Measurements from ENCODE around the gene ENTPD1. TPM values are rescaled to one million over a fixed set of nuclear protein-coding genes. Genes with fewer than 3 reads are reported as not detected.
A peak's percentile ranks its signal among the peaks of the same experiment; 100 is the strongest.

The ENTPD1 gene
- total and polyA plus RNA-seq, 10 of the 15 experiments (the other 5 are each of a cell fraction or from before 2014, with no cell fraction given): 110 to 413 (median 161) TPM

GRCh38 chr10:95873139-95873538, 117.2 kb downstream of the ENTPD1 start:
- DNase-seq (ENCODE audit: low read depth, low spot score): no peak
- no peak for ATAC-seq
- SMC1A ChIA-PET (ENCODE audit: uncharacterized antibody, unreplicated experiment): interaction anchor here (0.7 to 1.7 kb wide), 5 partner anchors 8 to 179 kb away, joined by 3 to 5 read pairs (median 4); partner anchors contain the start of gene TCTN3
- Histone ChIP-seq H3K4me1 (ENCODE audit: control insufficient read depth, insufficient read depth, low read length) (0 out of 2 replicates have a peak, but pooled peaks cover 3% of the 10 kb centered on the region), H3K9ac (ENCODE audit: control insufficient read depth, insufficient read depth, low read length) (no peak overlapping the region), H4K20me1 (ENCODE audit: control insufficient read depth, insufficient read depth) (no peaks in the 10 kb centered on the region), H3K27ac (ENCODE audit: control insufficient read depth, insufficient read depth) (no peak overlapping the region), H3K4me3 (no peak overlapping the region), H3K36me3 (ENCODE audit: control insufficient read depth in 2 of 2, insufficient read depth in 2 of 2, low read length in 1 of 2) (peaks cover 8 to 19% of the 10 kb centered on the region in 2 experiments; a peak in 3 of 4 replicates), H3K27me3 (replicated peaks in 1 of 2; ENCODE audit: control insufficient read depth in 2 of 2, insufficient read depth in 2 of 2, low read length in 1 of 2) (no peaks in the 10 kb centered on the region), H2AFZ (ENCODE audit: control insufficient read depth, low read depth, low read length) (no peak overlapping the region), H3K9me3 (replicated peaks; ENCODE audit: control insufficient read depth, insufficient read depth, low read length) (peaks cover 10% of the 10 kb centered on the region; the same call in 2 of the 3 replicates), H3K79me2 (ENCODE audit: control insufficient read depth, insufficient read depth, low read length) (no peaks in the 10 kb centered on the region), H3K4me2 (ENCODE audit: control insufficient read depth, insufficient read depth) (no peak overlapping the region)
- no peak for FAIRE-seq
- POLR2A ChIA-PET: interaction anchor here (0.5 kb wide), 1 partner anchor 28 kb away, joined by 3 read pairs; no protein-coding TSS in a partner anchor
- no TSS peak for BruUV-seq (replicated peaks)
- intact Hi-C loops (cut with micrococcal nuclease; ENCODE audit: unreplicated experiment): no loop called here
- 97% methylated on average over 2 of the region's 2 CpGs for WGBS (ENCODE audit: insufficient coverage, insufficient replicate concordance, low lambda C conversion rate, missing lambda C conversion rate)
- in situ Hi-C loops (cut with MboI): no loop called here
- CTCF ChIA-PET: interaction anchor here (0.8 to 1.7 kb wide), 2 partner anchors 14 to 179 kb away, joined by 3 to 4 read pairs; partner anchors contain the start of gene TCTN3
- TF ChIP-seq POLR2A (IDR thresholded peaks at IDR 0.05; ENCODE audit: low read depth, low read length) (peak; percentile 25; the same call in 1 of the 2 replicates), TBL1XR1 (IDR thresholded peaks at IDR 0.05; ENCODE audit: low read depth, low read length) (no peak), POLR2AphosphoS2 (IDR thresholded peaks at IDR 0.05; ENCODE audit: low read depth, low read length) (0 out of 2 replicates have a peak, but pooled peaks have one; percentile 39)
- RAD21 ChIA-PET (ENCODE audit: unreplicated experiment): no interaction called here

- intact Hi-C loops (cut with micrococcal nuclease; ENCODE audit: unreplicated experiment): no loop called here
- Histone ChIP-seq H3K27me3 (replicated peaks in 1 of 2; ENCODE audit: control insufficient read depth in 2 of 2, insufficient read depth in 2 of 2, low read length in 1 of 2) (no peaks in the 10 kb centered on the region), H3K36me3 (ENCODE audit: control insufficient read depth in 2 of 2, insufficient read depth in 2 of 2, low read length in 1 of 2) (peaks cover 6 to 16% of the 10 kb centered on the region in 2 experiments; a peak in 2 of 4 replicates), H3K4me3 (no peak overlapping the region), H3K27ac (ENCODE audit: control insufficient read depth, insufficient read depth) (no peak overlapping the region), H3K9me3 (replicated peaks; ENCODE audit: control insufficient read depth, insufficient read depth, low read length) (peaks cover 10% of the 10 kb centered on the region; the same call in 2 of the 3 replicates), H4K20me1 (ENCODE audit: control insufficient read depth, insufficient read depth) (no peaks in the 10 kb centered on the region), H2AFZ (ENCODE audit: control insufficient read depth, low read depth, low read length) (no peak overlapping the region), H3K79me2 (ENCODE audit: control insufficient read depth, insufficient read depth, low read length) (no peaks in the 10 kb centered on the region), H3K4me2 (ENCODE audit: control insufficient read depth, insufficient read depth) (no peak overlapping the region), H3K4me1 (ENCODE audit: control insufficient read depth, insufficient read depth, low read length) (0 out of 2 replicates have a peak, but pooled peaks cover 3% of the 10 kb centered on the region), H3K9ac (ENCODE audit: control insufficient read depth, insufficient read depth, low read length) (no peak overlapping the region)
- 56% methylated on average over 4 of the region's 4 CpGs for WGBS (ENCODE audit: insufficient coverage, insufficient replicate concordance, low lambda C conversion rate, missing lambda C conversion rate)
- ATAC-seq: no peak
- CTCF ChIA-PET: interaction anchor here (0.8 to 1.6 kb wide), 3 partner anchors 8 to 180 kb away, joined by 3 to 4 read pairs (median 3); partner anchors contain the start of gene TCTN3
- BruUV-seq (replicated peaks): no TSS peak
- RAD21 ChIA-PET (ENCODE audit: unreplicated experiment): no interaction called here
- SMC1A ChIA-PET (ENCODE audit: uncharacterized antibody, unreplicated experiment): interaction anchor here (0.7 to 1.7 kb wide), 4 partner anchors 9 to 180 kb away, joined by 3 to 5 read pairs (median 4); partner anchors contain the start of gene TCTN3
- no peak for FAIRE-seq
- in situ Hi-C loops (cut with MboI): no loop called here
- DNase-seq (ENCODE audit: low read depth, low spot score): no peak
- POLR2A ChIA-PET: no interaction called here
- TF ChIP-seq CREB1 (IDR thresholded peaks at IDR 0.05; ENCODE audit: low read depth) (no peak), YBX1 (IDR thresholded peaks at IDR 0.05) (no peak), ZNF217 (IDR thresholded peaks at IDR 0.05) (no peak), MTA3 (IDR thresholded peaks at IDR 0.05; ENCODE audit: borderline replicate concordance, low read length) (peak; percentile 49; the same call in 1 of the 2 replicates), ZBTB11 (CRISPR knock-in tag; IDR thresholded peaks at IDR 0.05) (no peak), RUNX3 (IDR thresholded peaks at IDR 0.05; ENCODE audit: low read length) (no peak), USF1 (IDR thresholded peaks at IDR 0.05; ENCODE audit: borderline replicate concordance, extremely low read length, insufficient read depth, low read depth, low read length) (no peak), POLR2AphosphoS2 (IDR thresholded peaks at IDR 0.05; ENCODE audit: low read depth, low read length) (no peak)
These were observed 117.7 kb downstream of the ENTPD1 start for GRCh38 chr10:95873651-95874050.
